DND-41 (cell line): ENCODE data around the gene DPP6.

Experiments
- EZH2 ChIP-seq: IDR thresholded peaks from 3 replicates; pipeline ENCODE4 v1.6.1; 2012; ENCODE audit warnings: borderline replicate concordance, low read depth, mild to moderate bottlenecking, moderate library complexity, low read length, inconsistent platforms; ENCODE audit not compliant: severe bottlenecking
- TF ChIP-seq, protein P1 (sequence below): IDR thresholded peaks from 2 replicates; pipeline ENCODE4 v1.5.1; 2012; ENCODE audit warnings: borderline replicate concordance, low read length, moderate library complexity, mild to moderate bottlenecking; ENCODE audit not compliant: poor library complexity, severe bottlenecking; ENCODE audit errors: extremely low read depth

- TF ChIP-seq, protein P1, sequence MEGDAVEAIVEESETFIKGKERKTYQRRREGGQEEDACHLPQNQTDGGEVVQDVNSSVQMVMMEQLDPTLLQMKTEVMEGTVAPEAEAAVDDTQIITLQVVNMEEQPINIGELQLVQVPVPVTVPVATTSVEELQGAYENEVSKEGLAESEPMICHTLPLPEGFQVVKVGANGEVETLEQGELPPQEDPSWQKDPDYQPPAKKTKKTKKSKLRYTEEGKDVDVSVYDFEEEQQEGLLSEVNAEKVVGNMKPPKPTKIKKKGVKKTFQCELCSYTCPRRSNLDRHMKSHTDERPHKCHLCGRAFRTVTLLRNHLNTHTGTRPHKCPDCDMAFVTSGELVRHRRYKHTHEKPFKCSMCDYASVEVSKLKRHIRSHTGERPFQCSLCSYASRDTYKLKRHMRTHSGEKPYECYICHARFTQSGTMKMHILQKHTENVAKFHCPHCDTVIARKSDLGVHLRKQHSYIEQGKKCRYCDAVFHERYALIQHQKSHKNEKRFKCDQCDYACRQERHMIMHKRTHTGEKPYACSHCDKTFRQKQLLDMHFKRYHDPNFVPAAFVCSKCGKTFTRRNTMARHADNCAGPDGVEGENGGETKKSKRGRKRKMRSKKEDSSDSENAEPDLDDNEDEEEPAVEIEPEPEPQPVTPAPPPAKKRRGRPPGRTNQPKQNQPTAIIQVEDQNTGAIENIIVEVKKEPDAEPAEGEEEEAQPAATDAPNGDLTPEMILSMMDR, result peak; percentile 80
- TF ChIP-seq EZH2, result no peak
Measured at GRCh38 chr7:154927624-154928125, 875.5 kb downstream of the DPP6 start.
